SK-MEL-5 (cell line): ENCODE results near the gene SULT4A1. TPM values are rescaled to one million over a fixed set of nuclear protein-coding genes. Genes with fewer than 3 reads are reported as not detected.

ENCODE experiments used
- DNase-seq: peaks from one replicate; pipeline ENCODE4 v3.0.0-alpha.2; 2016; ENCODE audit warnings: low read depth, low spot score
- in situ Hi-C: cut with HindIII; loops from 2 replicates; pipeline ENCODE4 v1.10.0; 2016; ENCODE audit warnings: low sequenced_read_pairs, high pct_unique_total_duplicates, low pct_unique_long_range_greater_than_20kb
- total RNA-seq: library from RNA; depleted of rRNA; stranded (reverse); fragments of >200 nt; shearing (Covaris generic); gene quantifications from 2 replicates; pipeline ENCODE4 v1.2.3, GENCODE V29; 2014

SULT4A1 gene
- total RNA-seq, 1 experiment from 2014 or later = 2.0 TPM

- in situ Hi-C loops = no loop called here
- DNase-seq = no peak
Observed at GRCh38 chr22:43838571-43839307, 23.6 kb downstream of the SULT4A1 start.

GRCh38 chr22:43838161-43838560 is 24.2 kb downstream of the SULT4A1 start:
- in situ Hi-C loops = no loop called here

GRCh38 chr22:43837666-43838065 is 24.6 kb downstream of the SULT4A1 start:
- no peak for DNase-seq
- in situ Hi-C loops = no loop called here

More at GRCh38 chr22:43838161-43838560, 24.2 kb downstream of the SULT4A1 start:
- no peak for DNase-seq

- in situ Hi-C loops = no loop called here
- no peak for DNase-seq
Observed at GRCh38 chr22:43835736-43836135, 26.6 kb downstream of the SULT4A1 start.

GRCh38 chr22:43835166-43835565 is 27.1 kb downstream of the SULT4A1 start:
- no peak for DNase-seq
- in situ Hi-C loops = no loop called here

- no peak for DNase-seq
- in situ Hi-C loops = no loop called here
Observed at GRCh38 chr22:43833286-43834240, 28.8 kb downstream of the SULT4A1 start.

GRCh38 chr22:43832393-43833265 is 29.7 kb downstream of the SULT4A1 start:
- in situ Hi-C loops = no loop called here
- no peak for DNase-seq

- no peak for DNase-seq
- in situ Hi-C loops = no loop called here
Observed at GRCh38 chr22:43831561-43832392, 30.5 kb downstream of the SULT4A1 start.

GRCh38 chr22:43830931-43831560 is 31.3 kb downstream of the SULT4A1 start:
- DNase-seq = no peak
- in situ Hi-C loops = no loop called here

GRCh38 chr22:43829904-43830851 is 32.1 kb downstream of the SULT4A1 start:
- no peak for DNase-seq
- in situ Hi-C loops = no loop called here

- DNase-seq = peak; percentile 22
- in situ Hi-C loops = no loop called here
Observed at GRCh38 chr22:43828998-43829782, 33.1 kb downstream of the SULT4A1 start.

- in situ Hi-C loops = no loop called here
- DNase-seq = no peak
Observed at GRCh38 chr22:43828725-43828997, 33.7 kb downstream of the SULT4A1 start.

- in situ Hi-C loops = no loop called here
- peak; percentile 34 for DNase-seq
Observed at GRCh38 chr22:43827926-43828724, 34.2 kb downstream of the SULT4A1 start.

- no peak for DNase-seq
- in situ Hi-C loops = no loop called here
Observed at GRCh38 chr22:43827003-43827735, 35.1 kb downstream of the SULT4A1 start.
